Activated CD8-positive, alpha-beta T cell treated with anti-CD3 and anti-CD28 coated beads for 36 hours (primary cell): ENCODE data around the gene IKZF1. TPM values are rescaled to one million over a fixed set of nuclear protein-coding genes. Genes with fewer than 3 reads are reported as not detected.

Experiments used
- ATAC-seq: fragments of 200-7000 bp; cut with Tn5 transposase; one replicate; pipeline ENCODE4 v1.10.0; 2021; ENCODE audit warnings: mild to moderate bottlenecking, moderate library complexity
- CTCF ChIA-PET: fragments of 350-600 bp; sonication (Branson Sonifier 250); formaldehyde crosslinking; loops from one replicate; lab custom pipeline; 2021; ENCODE audit warnings: antibody characterized with exemption; lab: Charles Lee
- POLR2A ChIA-PET: fragments of 350-600 bp; sonication (Branson Sonifier 250); formaldehyde crosslinking; loops from one replicate; lab custom pipeline; 2021; ENCODE audit warnings: antibody characterized with exemption; lab: Charles Lee
- DNase-seq: peaks from one replicate; pipeline ENCODE4 v3.0.0-alpha.2; 2020
- H3K27ac Mint-ChIP-seq: one replicate; pipeline ENCODE4 v1.8.0; 2021; ENCODE audit warnings: mild to moderate bottlenecking, mixed read lengths
- H3K27me3 Mint-ChIP-seq: one replicate; pipeline ENCODE4 v1.8.0; 2021; ENCODE audit warnings: mixed read lengths
- H3K36me3 Mint-ChIP-seq: one replicate; pipeline ENCODE4 v1.8.0; 2021; ENCODE audit warnings: low read depth, mixed read lengths
- H3K4me1 Mint-ChIP-seq: one replicate; pipeline ENCODE4 v1.8.0; 2021; ENCODE audit warnings: low read depth, mixed read lengths
- H3K4me3 Mint-ChIP-seq: one replicate; pipeline ENCODE4 v1.8.0; 2021; ENCODE audit warnings: mild to moderate bottlenecking, moderate library complexity, mixed read lengths
- H3K9me3 Mint-ChIP-seq: one replicate; pipeline ENCODE4 v1.8.0; 2021; ENCODE audit warnings: mixed read lengths
- CTCF ChIP-seq: fragments of 200-600 bp; IDR thresholded peaks from one replicate; pipeline ENCODE4 v1.8.0; 2022; ENCODE audit warnings: antibody characterized with exemption, mild to moderate bottlenecking
- intact Hi-C: fragments of 100-400 bp; cut with micrococcal nuclease; formaldehyde crosslinking; loops from one replicate; pipeline ENCODE4 v1.10.0; 2022
- total RNA-seq, 2 experiments: library from RNA; stranded (reverse); gene quantifications; one replicate each; pipeline ENCODE4 v1.2.3, GENCODE V29; 2021

Gene IKZF1
- total RNA-seq, 2 experiments from 2014 or later, result 277 to 295 TPM

- ChIA-PET POLR2A (interaction anchor here (0.8 to 4.7 kb wide), 5 partner anchors 9 to 74 kb away, joined by 3 to 35 read pairs (median 13); partner anchors contain the start of gene IKZF1), CTCF (interaction anchor here (1.1 to 4.8 kb wide), 6 partner anchors 8 to 76 kb away, joined by 3 to 25 read pairs (median 12); no protein-coding TSS in a partner anchor)
- H3K4me1 Mint-ChIP-seq, result peaks cover 63% of the 10 kb centered on the region
- intact Hi-C loops, result no loop called here
- H3K4me3 Mint-ChIP-seq, result peak overlapping the region; percentile 63
- DNase-seq (peak; percentile 45), ATAC-seq (peak; percentile 78)
- peaks cover 2% of the 10 kb centered on the region for H3K9me3 Mint-ChIP-seq
- H3K27me3 Mint-ChIP-seq, result no peaks in the 10 kb centered on the region
- peak overlapping the region; percentile 89 for H3K27ac Mint-ChIP-seq
- peaks cover 4% of the 10 kb centered on the region for H3K36me3 Mint-ChIP-seq
- TF ChIP-seq CTCF, result no peak
Measured at GRCh38 chr7:50281680-50282445, 22.7 kb upstream of the IKZF1 start.

DNA sequence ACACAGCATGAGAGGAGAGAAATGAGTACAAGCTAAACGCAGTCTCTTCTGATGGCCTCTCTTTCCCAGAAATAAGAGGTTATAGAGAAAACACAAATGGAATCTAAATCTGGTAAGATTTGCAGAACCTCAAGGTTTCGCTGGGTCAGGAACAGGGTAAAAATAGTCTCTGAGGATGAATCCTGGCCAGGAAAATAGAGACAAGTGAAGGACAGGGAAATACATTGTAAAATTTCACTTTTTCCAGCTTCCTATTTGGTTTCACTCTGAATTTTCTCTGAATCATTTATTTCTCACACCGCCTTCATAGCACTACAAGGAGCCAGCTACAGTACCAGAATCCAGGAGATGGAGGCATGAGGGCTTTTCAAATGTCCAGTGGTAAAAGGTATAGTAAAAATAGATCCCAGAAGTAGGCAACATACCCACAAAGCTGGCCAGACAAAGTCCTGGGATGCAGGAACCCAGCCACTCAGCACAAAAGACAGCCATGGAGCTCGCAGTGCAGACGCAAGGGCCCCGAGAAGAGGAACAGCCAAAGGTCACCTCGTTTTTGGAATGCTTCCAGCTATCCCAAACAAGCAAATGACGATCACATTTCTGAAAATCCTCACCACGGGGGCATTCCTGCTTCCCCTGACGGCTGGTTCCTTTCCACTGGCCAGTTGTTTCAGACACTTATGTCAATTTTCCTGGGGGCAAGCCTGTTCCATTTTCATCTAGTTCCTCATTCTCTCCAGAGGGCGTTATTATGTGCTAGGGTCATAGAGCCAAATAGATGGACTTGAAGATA lies 21.5 kb upstream of the IKZF1 start:
- Mint-ChIP-seq H3K4me3 (peak overlapping the region; percentile 63), H3K36me3 (peaks cover 4% of the 10 kb centered on the region), H3K9me3 (peaks cover 2% of the 10 kb centered on the region), H3K27me3 (no peaks in the 10 kb centered on the region), H3K4me1 (peaks cover 72% of the 10 kb centered on the region), H3K27ac (peak overlapping the region; percentile 89)
- TF ChIP-seq CTCF, result no peak
- POLR2A ChIA-PET, result interaction anchor here (0.8 to 4.7 kb wide), 7 partner anchors 10 to 75 kb away, joined by 3 to 35 read pairs (median 13); partner anchors contain the start of gene IKZF1
- intact Hi-C loops, result no loop called here
- CTCF ChIA-PET, result interaction anchor here (0.6 to 4.8 kb wide), 8 partner anchors 8 to 77 kb away, joined by 3 to 25 read pairs (median 8); no protein-coding TSS in a partner anchor
- DNase-seq (no peak), ATAC-seq (no peak)

DNA sequence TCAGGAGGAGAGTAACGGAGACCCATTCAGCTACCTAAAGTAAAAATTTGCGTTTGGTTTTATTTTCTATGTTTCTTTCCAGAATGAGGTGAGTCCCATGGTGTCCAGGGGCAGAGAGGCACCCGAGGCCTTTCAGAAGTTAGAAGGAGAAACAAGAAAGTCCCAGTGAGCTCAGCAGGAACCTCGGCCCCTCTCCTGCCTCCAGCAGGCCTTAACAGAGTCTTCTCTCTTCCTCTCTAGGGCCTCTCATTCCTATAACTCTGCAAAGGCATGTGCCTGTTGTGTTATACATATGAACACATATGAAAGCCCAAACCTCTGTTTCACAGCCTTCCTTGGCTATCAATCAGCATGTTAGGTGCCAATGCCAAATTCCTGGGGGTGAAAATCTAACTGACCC lies 20.8 kb upstream of the IKZF1 start:
- POLR2A ChIA-PET, result interaction anchor here (0.7 to 4.7 kb wide), 5 partner anchors 9 to 26 kb away, joined by 3 to 35 read pairs (median 12); no protein-coding TSS in a partner anchor
- no peak for ATAC-seq
- CTCF ChIA-PET, result interaction anchor here (1.9 to 4.8 kb wide), 5 partner anchors 7 to 78 kb away, joined by 5 to 25 read pairs (median 13); no protein-coding TSS in a partner anchor
- Mint-ChIP-seq H3K4me1 (peaks cover 73% of the 10 kb centered on the region), H3K9me3 (peaks cover 2% of the 10 kb centered on the region), H3K36me3 (peaks cover 4% of the 10 kb centered on the region), H3K27me3 (no peaks in the 10 kb centered on the region), H3K4me3 (no peak overlapping the region), H3K27ac (no peak overlapping the region)
- DNase-seq, result no peak
- no peak for TF ChIP-seq CTCF
- intact Hi-C loops, result no loop called here

DNA sequence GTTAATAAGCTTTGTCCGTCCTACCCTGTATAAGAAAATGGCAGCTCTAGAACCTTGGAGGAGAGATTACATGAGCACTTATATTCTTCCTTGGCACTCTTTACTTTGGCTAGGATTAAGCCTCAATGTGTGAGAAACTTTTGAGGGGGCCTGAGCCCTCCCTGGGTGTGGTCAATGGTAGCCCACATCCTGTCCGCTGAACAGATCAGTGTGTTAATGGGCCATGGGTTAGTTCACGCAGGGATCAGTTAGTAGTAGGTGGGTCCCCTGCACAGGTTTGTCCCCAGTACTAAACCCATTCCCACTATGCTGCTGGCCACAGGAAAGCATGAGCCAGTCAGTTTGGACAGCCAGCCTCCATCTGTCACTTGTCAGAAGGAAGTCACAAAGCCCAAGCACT lies 20.2 kb upstream of the IKZF1 start:
- no peak overlapping the region for H3K4me3 Mint-ChIP-seq
- H3K27ac Mint-ChIP-seq, result peak overlapping the region; percentile 40
- peaks cover 67% of the 10 kb centered on the region for H3K4me1 Mint-ChIP-seq
- H3K36me3 Mint-ChIP-seq, result peaks cover 4% of the 10 kb centered on the region
- H3K27me3 Mint-ChIP-seq, result no peaks in the 10 kb centered on the region
- ATAC-seq (peak; percentile 52), DNase-seq (peak; percentile 54)
- POLR2A ChIA-PET, result interaction anchor here (0.7 to 4.7 kb wide), 4 partner anchors 8 to 25 kb away, joined by 3 to 35 read pairs (median 8); no protein-coding TSS in a partner anchor
- intact Hi-C loops, result no loop called here
- H3K9me3 Mint-ChIP-seq, result peaks cover 2% of the 10 kb centered on the region
- CTCF ChIA-PET, result interaction anchor here (1.9 to 4.8 kb wide), 3 partner anchors 9 to 78 kb away, joined by 5 to 25 read pairs (median 22); no protein-coding TSS in a partner anchor
- no peak for TF ChIP-seq CTCF
